Activated T-cell treated with anti-CD3 and anti-CD28 coated beads for 48 hours (primary cell): ENCODE measurements around the gene DENND5B.
A peak's percentile ranks its signal among the peaks of the same experiment; 100 is the strongest.
"Not testable (repeated sequence)": the region's sequence is repeated elsewhere in the genome, so short reads cannot be mapped to it uniquely, and the experiment has no call there.

Experiments
- DNase-seq: peaks from one replicate; pipeline ENCODE4 v3.0.0-alpha.2; 2020; ENCODE audit warnings: low read depth

The DENND5B gene

DNA sequence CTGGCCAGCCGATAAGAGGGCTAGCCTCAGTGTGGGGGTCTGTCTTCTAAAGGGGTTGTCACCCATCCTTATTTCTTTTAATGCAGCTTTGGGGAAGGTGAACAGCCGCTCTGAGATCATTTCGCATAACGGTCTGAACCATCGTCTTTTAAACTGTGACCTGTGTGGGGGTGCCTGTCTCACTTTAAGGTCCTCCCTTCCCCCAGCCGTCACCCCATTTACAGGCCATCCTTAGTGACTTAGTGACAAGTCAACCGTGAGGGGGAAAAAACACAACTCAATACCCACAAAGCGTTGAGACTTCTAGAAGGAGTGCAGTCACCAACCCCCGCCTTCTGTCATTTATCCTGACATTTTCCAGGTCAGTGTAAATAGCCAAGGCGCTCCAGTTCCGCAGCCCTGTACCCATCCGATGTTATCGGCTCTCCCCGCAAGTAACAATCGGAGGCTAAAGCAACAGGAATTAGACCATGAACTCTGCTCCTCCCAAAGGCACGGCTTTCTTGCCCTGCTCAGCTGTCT, 505 bp upstream of the DENND5B start:
- DNase-seq, result no peak

DNA sequence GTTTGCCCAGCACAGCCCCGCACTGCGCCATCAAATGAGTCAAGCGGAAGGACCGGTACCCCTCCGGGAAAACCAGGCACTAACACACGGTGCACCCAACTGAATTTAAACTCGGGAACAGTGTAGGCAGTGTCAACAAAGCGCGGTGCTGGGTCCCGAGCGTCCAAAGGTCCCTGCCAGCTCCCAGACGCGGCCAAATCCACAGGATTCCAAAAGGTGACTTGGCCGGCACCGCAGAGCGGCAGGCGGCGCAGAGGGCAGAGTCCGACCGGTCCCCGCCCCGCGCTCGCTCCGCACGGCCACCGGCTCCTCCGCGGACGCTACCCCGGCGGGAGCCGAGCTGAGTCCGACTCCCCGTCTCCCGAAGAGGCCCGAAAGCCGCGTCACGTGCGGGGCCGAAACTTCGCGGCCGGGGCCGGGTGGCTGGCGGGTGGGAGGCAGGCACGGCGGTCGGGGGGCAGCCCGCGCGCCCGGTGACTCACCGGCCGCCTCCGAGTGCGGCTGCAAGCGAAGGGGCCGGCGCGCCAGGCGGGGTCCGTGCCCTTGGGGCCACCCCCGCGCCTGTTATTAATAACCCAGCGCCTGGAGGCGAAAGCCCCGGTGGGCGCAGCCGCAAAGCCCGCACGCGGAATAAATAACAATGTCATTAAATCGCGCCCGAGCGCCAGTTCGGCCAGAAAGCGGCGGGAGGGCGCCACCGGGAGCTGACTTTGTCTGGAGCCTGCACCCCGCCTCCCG, 863 bp downstream of the DENND5B start:
- peak; percentile 16 for DNase-seq

DNA sequence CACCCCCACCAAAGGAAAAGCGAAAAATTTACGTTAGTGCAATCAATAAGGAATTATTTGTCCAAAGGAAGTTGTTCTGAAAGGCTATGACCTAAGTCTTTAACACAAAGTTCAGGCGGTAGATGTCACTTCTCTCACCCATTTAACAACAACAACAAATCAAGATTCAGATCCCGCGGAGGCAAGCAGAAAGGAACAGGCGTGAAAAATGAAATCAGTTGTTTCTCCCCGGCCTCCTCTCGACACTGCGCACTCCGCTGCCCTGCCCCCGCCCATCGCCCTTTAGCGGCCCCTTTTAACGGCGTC, 1.4 kb downstream of the DENND5B start:
- peak; percentile 25 for DNase-seq

DNA sequence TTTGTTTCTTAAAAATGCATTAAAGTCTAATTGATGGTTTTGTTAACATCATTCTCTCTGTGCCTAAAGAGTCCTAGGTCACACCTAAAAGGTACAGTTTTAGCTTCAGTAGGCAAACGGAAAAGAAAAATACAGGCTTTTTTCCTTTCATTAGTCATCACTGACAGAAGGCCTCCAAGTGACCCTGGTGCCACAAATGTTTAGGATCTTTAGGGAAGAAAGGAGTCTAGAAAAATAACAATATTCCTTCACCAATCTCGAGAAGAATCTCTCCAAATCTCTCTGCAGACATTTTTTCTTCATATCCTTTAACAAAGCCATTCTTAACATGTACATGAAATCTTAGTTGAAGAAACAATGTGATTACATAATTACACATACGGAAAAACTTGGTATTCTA, 2.0 kb downstream of the DENND5B start:
- no peak for DNase-seq

DNA sequence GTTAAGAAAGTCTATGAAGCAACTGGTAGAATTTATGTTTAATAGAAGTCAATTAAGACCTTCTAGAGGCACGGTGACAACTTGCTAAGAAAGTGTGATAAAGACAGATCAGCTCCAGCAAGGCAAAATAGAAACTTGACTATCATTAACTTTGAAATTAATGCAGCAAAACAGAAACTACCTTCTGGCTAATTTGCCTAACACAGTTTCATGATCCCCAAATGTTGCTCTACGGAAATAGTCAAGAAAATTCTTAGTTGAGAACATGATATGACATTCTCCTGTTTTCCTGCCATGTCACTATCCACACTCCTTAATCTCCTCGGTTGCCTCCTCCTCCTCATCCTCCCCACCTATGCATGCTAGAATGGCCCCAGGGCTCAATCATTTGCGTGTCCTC, 4.2 kb downstream of the DENND5B start:
- no peak for DNase-seq

DNA sequence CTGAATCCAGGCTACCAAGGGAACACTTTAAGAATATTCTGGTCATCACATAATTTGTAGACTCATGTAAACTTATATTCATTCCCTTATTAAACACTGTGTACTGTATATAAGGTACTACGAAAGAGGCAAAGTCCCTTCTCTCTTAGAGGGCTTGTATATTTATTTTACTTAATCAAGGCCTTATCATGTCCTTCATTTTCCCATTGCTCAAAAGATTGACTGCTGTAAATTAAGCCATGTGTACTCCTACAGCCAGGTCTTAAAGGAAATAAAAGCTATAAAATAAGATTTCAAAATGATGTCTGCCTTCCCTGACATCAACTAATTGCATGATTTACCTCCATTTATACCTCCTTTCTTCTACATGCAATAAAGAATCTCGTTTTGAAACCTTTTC, 5.0 kb downstream of the DENND5B start:
- no peak for DNase-seq

DNA sequence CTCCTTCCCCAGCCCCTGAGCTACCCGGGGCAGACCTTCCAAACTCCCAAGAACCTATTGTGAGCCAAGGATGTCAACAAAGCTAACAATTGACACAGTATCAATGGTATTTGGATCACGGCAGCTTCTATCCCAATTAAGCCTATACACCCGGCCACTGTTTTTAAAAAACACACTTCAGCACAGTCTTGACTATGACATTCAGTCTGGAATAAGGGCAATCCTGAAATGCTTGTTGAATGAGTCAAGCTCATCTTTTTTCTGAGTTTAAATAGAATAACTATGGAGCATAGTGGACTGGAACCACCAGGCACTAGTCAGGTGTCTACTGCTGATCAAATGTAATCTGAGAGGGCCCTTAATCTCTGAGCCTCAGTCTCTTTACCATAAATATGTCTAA, 5.7 kb downstream of the DENND5B start:
- DNase-seq, result no peak

DNA sequence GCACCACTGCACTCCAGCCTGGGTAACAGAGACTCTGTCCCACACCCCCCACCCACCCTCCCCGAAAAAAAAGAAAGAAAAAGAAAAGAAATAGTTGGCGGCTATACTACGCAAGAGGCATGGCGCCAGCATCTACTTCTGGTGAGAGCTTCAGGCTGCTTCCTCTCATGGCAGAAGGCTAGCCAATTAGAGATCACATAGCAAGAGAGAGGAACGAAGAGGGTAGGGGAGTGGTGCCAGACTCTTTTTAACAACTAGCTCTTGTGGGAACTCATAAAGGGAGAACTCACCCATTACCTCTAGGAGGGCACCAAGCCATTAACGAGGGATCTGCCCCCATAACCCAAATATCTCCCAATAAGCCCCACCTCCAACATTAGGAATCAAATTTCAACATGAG, 6.2 kb downstream of the DENND5B start:
- DNase-seq, result no peak

DNA sequence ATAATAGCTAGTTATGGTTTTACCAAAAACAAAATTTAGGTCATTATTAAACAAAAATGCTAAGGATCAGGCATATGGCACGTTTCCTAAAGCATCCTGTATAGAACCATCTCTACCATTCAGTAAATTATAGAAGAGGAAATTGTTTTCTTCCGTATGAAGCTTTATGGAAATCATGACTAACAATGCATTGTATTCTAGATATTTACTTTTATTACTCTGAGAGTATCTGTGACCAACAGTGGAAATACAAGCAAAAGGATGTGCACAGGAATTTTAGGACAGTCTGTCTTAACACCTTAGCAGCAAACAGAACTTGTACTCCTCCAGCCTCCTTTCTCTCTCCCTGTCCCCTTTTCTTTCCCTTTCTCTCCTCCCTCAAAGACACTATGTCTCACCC, 7.1 kb downstream of the DENND5B start:
- no peak for DNase-seq

DNA sequence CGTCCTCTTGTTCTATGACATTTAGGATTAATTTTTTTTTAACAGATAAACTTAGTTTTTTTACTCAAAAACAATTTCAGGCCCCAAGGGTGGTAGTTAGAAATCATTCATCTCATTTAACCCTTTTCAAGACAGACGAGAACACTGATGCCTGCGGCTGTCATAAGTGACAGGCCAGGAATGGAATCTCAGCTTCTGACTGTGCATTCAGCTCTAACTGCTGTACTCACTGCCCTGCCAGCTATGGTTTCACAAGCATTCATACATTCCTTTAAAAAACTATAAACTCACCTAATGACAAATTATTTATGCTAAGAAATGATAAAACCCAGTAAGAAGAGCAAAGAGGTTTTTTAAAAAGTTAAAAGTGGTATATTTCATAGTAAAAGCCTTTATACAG, 8.8 kb downstream of the DENND5B start:
- no peak for DNase-seq

DNA sequence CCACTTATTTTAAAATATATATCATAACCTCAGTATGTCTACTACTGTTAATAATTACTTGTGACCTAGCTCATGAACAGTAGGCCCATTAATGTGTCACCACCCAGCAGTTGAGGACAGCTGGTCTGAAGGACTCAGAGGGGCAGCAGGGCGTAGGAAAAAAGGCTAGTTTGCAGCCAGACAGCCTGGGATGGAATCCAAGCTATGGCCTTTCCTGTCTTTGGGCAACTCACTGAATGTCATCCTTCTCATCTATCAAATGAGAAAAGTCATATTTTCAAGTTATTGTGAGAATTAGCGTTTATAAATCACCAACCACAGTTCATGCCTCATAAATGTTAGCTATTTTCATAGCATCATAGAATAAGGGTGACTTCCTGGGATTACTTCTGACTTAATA, 12.3 kb downstream of the DENND5B start:
- no peak for DNase-seq

DNA sequence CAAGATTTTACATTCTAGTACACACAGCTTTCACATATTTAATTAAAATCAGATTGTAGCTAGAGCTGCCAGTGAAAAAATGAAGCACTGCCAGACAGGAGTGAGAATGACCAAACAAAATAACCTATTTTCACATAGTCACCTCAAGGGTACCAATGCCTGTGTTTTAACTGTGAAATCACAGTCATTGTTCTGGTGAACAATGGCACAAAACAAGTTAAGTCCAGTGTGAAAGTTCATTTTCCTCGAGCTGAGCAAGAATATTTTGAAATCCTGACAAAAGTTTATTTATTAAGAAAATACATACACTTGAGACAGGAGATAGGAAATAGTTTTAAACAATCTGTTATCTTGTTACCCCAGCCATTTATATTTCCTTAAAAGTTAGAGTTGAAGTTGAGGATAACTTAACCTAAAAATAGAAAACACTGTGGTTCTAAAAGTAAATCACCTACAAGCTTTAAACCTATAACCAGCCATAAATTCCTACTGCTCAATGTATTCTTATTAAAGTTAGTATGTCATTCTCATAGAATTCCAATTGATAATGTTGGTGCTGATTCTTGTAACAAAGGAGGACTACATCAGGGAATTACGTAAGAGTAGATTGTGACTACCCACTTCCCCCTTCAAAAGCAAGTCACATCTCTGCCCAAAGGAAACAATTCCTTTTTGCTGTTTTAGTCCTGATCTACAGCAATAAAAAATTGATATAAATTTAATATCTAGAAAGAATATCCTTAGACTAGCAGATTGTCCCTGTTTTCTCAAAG, 15.9 kb downstream of the DENND5B start:
- no peak for DNase-seq

DNA sequence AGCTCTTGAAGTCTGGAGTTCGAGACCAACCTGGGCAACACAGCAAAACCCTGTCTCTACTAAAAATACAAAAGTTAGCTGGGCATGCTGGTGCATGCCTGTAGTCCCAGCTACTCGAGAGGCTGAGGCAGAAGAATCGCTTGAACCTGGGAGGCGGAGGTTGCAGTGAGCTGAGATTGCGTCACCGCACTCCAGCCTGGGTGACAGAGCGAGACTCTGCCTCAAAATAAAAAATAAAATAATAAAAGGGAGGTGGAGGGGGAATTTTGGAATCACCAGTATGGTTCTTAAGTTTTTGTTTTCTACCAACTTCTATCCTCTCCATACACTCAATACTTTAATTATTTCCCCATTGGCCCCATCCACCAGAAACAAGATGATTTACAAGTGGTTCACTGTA, 16.6 kb downstream of the DENND5B start:
- not testable (repeated sequence) for DNase-seq

DNA sequence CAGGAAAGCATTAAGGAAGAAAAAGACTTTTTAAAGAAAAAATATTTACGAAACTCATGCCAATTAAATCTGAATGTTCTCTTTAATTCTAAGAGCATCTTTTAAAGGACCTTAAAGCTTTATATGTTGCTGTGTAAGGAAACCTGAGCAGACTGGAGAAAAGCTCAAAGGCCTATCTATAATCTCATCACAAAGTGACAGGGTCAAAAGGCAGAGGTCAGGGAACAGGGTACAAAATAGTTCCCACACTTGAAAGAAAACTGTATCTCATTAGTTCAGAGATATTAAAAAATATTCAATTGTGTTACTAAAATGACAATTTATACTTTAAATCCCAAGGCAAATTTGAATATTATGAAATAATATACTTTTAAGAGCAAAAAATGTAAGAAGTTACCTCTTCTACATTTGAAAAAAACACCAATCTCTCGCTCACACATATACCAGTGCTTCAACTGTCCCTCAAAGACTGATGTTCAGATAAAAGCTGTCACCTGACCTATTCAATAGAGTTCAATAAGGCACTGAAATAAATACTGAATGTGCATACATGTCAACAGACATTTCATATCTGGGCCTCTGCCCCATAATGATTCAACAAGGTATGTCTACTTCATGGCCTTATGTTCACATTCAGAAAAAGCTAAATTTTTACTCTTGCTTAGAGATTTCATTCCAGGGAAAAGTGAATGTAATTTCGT, 17.9 kb downstream of the DENND5B start:
- no peak for DNase-seq

DNA sequence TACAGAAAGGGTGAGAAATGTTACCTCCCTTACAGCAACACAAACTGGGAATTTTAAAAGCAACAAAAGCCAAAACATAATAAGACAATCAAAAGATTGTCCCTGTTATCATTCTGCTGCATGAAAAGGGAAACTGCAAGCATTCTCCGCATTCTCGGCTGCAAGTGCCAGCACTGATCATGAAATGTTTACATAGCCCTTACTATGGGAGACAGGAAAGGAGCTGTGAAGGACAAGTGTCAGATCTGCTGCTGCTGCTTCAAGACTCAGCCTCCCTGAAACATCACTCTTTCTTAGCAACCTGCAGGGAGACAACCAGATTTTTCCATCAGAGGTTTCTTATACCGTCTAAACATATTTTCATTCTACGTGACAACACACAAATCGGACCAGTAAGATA, 20.1 kb downstream of the DENND5B start:
- DNase-seq, result no peak

DNA sequence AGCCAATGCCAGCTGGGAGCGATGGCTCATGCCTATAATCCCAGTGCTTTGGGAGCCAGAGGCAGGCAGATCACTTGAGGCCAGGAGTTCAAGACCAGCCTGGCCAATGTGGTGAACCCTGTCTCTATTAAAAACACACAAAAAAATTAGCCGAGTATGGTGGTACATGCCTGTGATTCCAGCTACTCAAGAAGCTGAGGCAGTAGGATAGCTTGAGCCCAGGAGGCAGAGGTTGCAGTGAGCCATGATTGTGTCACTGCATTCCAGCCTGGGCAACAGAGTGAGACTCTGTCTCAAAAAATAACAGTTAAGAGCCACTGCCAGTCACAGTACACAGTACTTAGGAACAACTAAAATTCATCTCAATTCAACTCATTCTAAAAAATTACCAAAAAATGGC, 21.4 kb downstream of the DENND5B start:
- DNase-seq, result not testable (repeated sequence)

DNA sequence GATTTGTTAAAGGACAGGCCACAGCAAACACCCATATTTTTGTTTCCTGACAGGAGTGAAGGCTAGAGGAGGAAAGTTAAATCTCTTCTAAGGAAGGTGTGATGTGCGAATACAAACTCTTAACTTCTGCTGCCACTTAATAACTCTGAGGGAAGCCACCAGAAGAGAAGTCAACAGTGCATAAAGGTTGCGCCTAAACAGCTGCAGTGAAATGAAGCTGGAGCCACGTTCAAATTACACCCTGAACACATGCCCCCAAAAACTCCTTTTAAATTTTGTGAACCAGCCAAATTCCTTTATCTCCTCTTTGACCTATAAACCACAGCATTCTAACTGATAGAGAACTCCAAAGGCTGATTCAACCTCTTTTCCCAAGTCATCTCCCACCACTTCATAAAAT, 22.4 kb downstream of the DENND5B start:
- no peak for DNase-seq

DNA sequence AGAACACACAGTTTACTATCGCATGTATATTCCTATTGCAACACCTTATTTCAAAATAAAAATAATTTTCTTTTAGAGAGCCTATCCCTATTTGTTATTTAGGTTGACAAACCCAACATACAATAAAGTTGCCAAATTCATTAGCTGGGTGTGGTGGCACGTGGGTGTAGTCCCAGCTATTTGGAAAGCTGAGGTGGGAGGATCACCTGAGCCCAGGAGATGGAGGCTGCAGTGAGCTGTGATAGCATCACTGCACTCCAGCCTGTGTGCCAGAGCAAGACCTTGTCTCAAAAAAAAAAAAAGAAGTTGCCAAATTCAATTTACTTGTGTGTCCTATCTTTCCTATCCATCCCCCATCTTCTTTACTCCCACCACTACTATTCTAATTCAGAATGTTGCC, 23.9 kb downstream of the DENND5B start:
- DNase-seq, result no peak

DNA sequence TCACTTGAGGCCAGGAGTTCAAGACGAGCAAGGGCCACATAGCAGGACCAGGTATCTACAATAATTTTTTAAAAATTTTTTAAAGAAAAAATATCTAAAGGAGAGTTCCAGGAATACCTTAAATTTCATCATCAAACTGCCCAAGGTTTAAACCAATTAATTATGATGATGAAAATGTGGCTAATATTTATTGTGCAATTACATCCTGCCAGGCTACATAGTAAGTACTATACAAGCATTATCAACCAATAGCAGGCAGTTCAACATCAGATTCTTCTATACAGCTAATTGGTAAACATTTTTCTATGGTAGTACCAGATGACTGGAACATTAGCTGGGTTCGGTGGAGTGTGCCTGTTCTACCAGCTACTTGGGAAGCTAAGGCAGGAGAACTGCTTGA, 24.4 kb downstream of the DENND5B start:
- no peak for DNase-seq

DNA sequence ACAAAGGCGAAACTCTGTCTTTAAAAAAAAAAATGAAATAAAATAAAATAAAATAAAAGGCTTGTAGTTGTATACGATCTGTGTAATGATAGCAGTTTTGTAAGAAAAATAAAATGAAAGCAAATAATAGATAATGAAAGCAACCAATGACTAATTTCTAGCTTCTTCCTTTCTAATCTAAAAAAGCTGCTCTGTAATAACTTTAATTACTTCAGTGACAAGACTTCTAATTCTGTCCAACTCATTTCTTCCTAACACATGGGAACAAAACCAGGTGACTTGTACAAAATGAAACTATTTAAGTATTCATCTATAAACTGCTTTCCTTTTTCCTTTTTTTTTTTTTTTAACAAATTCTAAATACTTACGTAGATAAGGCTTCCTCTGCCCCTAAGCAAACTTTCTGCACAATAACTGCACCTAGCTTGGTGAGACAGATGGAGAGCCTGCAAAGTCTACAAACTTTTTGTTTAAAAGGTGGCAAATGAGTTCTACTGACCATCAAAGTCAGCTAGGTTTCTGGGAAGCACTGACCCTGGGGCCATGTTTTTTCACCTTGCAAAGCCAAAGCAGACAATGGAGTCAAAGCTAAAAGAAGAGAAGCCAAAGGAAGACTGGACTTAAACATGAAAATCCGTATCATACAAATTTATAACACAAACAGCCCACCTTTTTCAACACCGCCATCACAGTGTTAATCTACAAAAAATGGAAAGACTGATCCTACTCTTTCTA, 28.2 kb downstream of the DENND5B start:
- no peak for DNase-seq

DNA sequence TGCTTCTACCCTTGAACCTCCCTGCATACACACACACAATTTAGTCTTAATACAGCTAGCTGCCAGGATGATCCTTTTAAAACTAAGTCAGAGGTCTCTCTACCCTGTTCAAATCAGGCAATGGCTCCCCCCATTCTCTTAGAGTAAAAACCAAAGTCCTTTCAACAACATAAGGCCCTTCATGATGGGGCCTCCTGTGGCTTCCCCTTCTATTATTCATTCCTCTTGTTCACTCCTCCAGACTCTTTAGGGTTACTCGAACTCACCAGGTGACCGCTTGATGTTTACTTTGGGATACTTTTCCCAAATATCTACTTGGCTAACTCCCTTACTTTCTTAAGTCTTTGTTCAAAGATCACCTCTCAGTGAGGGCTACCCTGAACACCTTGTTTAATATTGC, 30.4 kb downstream of the DENND5B start:
- no peak for DNase-seq

DNA sequence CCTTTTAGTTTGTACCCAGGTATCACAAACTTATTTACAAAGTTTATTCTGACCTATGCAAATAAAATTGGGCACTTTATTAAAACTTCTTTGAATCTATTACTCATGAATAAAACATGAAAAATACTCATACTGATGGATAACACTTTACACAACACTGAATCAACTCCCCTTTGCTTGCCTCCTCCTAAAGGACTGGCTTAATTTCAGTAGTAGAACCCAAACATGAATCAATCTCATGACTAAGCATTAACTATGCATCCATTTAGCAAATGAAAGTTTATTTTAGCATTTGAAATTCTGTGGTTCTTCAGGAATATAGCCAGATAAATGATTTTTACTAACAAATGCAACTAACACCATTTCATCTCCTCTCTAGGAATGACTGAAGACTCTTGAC, 32.4 kb downstream of the DENND5B start:
- DNase-seq, result no peak
